ENCODE results near the gene EXOG.

DNA sequence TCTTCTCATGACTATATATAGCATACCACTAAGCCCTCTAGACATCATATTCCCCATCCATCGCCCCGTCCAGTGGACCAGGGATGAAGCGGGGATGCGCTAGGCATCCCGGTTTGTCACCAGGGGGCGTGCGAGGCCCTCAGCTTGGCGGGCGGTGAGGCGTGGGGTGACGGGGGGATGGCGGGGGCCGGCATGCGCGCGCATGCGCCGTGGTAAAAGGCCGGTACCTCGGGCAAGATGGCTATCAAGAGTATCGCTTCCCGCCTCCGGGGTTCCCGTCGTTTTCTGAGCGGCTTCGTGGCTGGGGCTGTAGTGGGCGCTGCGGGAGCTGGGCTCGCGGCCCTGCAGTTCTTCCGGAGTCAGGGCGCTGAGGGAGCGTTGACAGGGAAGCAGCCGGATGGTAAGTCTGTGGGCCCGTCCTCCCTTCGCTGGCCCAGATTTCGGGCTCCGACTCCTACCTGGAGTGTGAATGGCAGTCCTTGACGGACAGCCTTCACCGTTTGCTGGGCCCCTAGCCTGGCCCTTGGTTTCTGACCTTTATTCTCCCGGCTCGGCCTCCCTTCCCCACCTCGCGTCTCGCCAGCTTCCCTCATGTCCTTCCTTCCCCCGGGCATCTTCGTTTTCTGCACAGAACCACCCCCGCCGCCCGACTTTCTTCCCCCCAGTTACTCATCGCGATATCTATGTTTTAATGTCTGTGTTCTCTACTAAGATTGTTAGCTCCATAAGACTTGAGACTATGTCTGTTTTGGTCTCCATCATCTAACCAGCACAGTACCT, at the start of gene EXOG:
- TF ChIP-seq POLR2AphosphoS5 (IDR thresholded peaks at IDR 0.05; ENCODE audit: low read depth, low read length) (peak; percentile 62), SIN3A (IDR thresholded peaks at IDR 0.05; ENCODE audit: borderline replicate concordance, insufficient read depth, low read depth, low read length) (0 out of 2 replicates have a peak, but pooled peaks have one; percentile 42)
